ENCODE results near the gene CLRN2. TPM values are rescaled to one million over a fixed set of nuclear protein-coding genes. Genes with fewer than 3 reads are reported as not detected.

CLRN2 gene
- total and polyA plus RNA-seq, 2 donors (not counting 1 experiment from before 2014, with no cell fraction given): not detected

GRCh38 chr4:17521595-17521994, 6.6 kb downstream of the CLRN2 start:
- H3K27ac ChIP-seq (ENCODE audit: insufficient read depth, low read length): no peak overlapping the region
- peaks cover 7% of the 10 kb centered on the region for H3K27me3 ChIP-seq (ENCODE audit: control insufficient read depth, insufficient read depth, low read length)
- H3K4me3 ChIP-seq (replicated peaks in 1 of 4; ENCODE audit: control extremely low read depth in 1 of 4, insufficient read depth in 1 of 4, low read depth in 3 of 4, low read length in 4 of 4): no peak overlapping the region
- H3K4me1 ChIP-seq (ENCODE audit: control insufficient read depth, extremely low read depth, insufficient read depth, low read length): no peaks in the 10 kb centered on the region
- H4K20me1 ChIP-seq (ENCODE audit: control insufficient read depth, extremely low read depth, insufficient read depth, low read length): no peaks in the 10 kb centered on the region
- H3K36me3 ChIP-seq (ENCODE audit: control insufficient read depth, insufficient read depth, low read length): no peaks in the 10 kb centered on the region
- DNase-seq (ENCODE audit: low read depth in 2 of 2): no peak
- no peaks in the 10 kb centered on the region for H3K9me3 ChIP-seq (ENCODE audit: control insufficient read depth, insufficient read depth, low read depth, low read length)
- H2AFZ ChIP-seq (ENCODE audit: low read length): no peak overlapping the region
- H3K4me2 ChIP-seq (ENCODE audit: extremely low read depth, insufficient read depth, low read length): no peak overlapping the region
- no peak overlapping the region for H3K9ac ChIP-seq (ENCODE audit: insufficient read depth, low read length)
- TF ChIP-seq CTCF (conservative IDR thresholded peaks at IDR 0.05 in 1 of 2, IDR thresholded peaks at IDR 0.05 in 1 of 2; ENCODE audit: low read depth in 1 of 2, low read length in 2 of 2) (no peak), EZH2 (IDR thresholded peaks at IDR 0.05; ENCODE audit: low read length, missing control alignments) (no peak)
- H3K79me2 ChIP-seq (ENCODE audit: control insufficient read depth, insufficient read depth, low read length): no peaks in the 10 kb centered on the region

GRCh38 chr4:17523662-17524061, 8.7 kb downstream of the CLRN2 start:
- H3K4me3 ChIP-seq (replicated peaks in 1 of 4; ENCODE audit: control extremely low read depth in 1 of 4, insufficient read depth in 1 of 4, low read depth in 3 of 4, low read length in 4 of 4): no peak overlapping the region
- no peak for TF ChIP-seq EZH2 (IDR thresholded peaks at IDR 0.05; ENCODE audit: low read length, missing control alignments)
- TF ChIP-seq CTCF (conservative IDR thresholded peaks at IDR 0.05 in 1 of 2, IDR thresholded peaks at IDR 0.05 in 1 of 2; ENCODE audit: low read depth in 1 of 2, low read length in 2 of 2): no peak
- DNase-seq (ENCODE audit: low read depth in 2 of 2): no peak
- no peaks in the 10 kb centered on the region for H4K20me1 ChIP-seq (ENCODE audit: control insufficient read depth, extremely low read depth, insufficient read depth, low read length)
- H3K9me3 ChIP-seq (ENCODE audit: control insufficient read depth, insufficient read depth, low read depth, low read length): no peaks in the 10 kb centered on the region
- H3K27me3 ChIP-seq (ENCODE audit: control insufficient read depth, insufficient read depth, low read length): peaks cover 3% of the 10 kb centered on the region
- H3K27ac ChIP-seq (ENCODE audit: insufficient read depth, low read length): no peak overlapping the region
- H2AFZ ChIP-seq (ENCODE audit: low read length): no peak overlapping the region
- H3K4me2 ChIP-seq (ENCODE audit: extremely low read depth, insufficient read depth, low read length): no peak overlapping the region
- no peaks in the 10 kb centered on the region for H3K79me2 ChIP-seq (ENCODE audit: control insufficient read depth, insufficient read depth, low read length)
- H3K9ac ChIP-seq (ENCODE audit: insufficient read depth, low read length): no peak overlapping the region
- H3K36me3 ChIP-seq (ENCODE audit: control insufficient read depth, insufficient read depth, low read length): no peaks in the 10 kb centered on the region
- H3K4me1 ChIP-seq (ENCODE audit: control insufficient read depth, extremely low read depth, insufficient read depth, low read length): no peaks in the 10 kb centered on the region

- H3K4me1 ChIP-seq (ENCODE audit: control insufficient read depth, extremely low read depth, insufficient read depth, low read length): no peaks in the 10 kb centered on the region
- no peaks in the 10 kb centered on the region for H4K20me1 ChIP-seq (ENCODE audit: control insufficient read depth, extremely low read depth, insufficient read depth, low read length)
- peak in 1 of 2 donors; percentile 28 for DNase-seq (ENCODE audit: low read depth in 2 of 2)
- no peak overlapping the region for H3K27ac ChIP-seq (ENCODE audit: insufficient read depth, low read length)
- no peak overlapping the region for H3K9ac ChIP-seq (ENCODE audit: insufficient read depth, low read length)
- no peak overlapping the region for H3K4me3 ChIP-seq (replicated peaks in 1 of 4; ENCODE audit: control extremely low read depth in 1 of 4, insufficient read depth in 1 of 4, low read depth in 3 of 4, low read length in 4 of 4)
- H3K79me2 ChIP-seq (ENCODE audit: control insufficient read depth, insufficient read depth, low read length): no peaks in the 10 kb centered on the region
- TF ChIP-seq CTCF (conservative IDR thresholded peaks at IDR 0.05 in 1 of 2, IDR thresholded peaks at IDR 0.05 in 1 of 2; ENCODE audit: low read depth in 1 of 2, low read length in 2 of 2): no peak
- no peaks in the 10 kb centered on the region for H3K9me3 ChIP-seq (ENCODE audit: control insufficient read depth, insufficient read depth, low read depth, low read length)
- no peak overlapping the region for H3K4me2 ChIP-seq (ENCODE audit: extremely low read depth, insufficient read depth, low read length)
- no peaks in the 10 kb centered on the region for H3K27me3 ChIP-seq (ENCODE audit: control insufficient read depth, insufficient read depth, low read length)
- no peak overlapping the region for H2AFZ ChIP-seq (ENCODE audit: low read length)
- no peaks in the 10 kb centered on the region for H3K36me3 ChIP-seq (ENCODE audit: control insufficient read depth, insufficient read depth, low read length)
Measured at GRCh38 chr4:17526695-17527477, 11.9 kb downstream of the CLRN2 start.
